Stimulated activated naive CD4-positive, alpha-beta T cell treated with Interleukin-2 at 50 U/mL for 16 hours (primary cell): ENCODE data around the gene KRT17.
A peak's percentile ranks its signal among the peaks of the same experiment; 100 is the strongest.
"Not testable (repeated sequence)": the region's sequence is repeated elsewhere in the genome, so short reads cannot be mapped to it uniquely, and the experiment has no call there.

Experiments
- DNase-seq: peaks from one replicate; lab custom pipeline; 2025; lab: John Stamatoyannopoulos, UW

The KRT17 gene

GRCh38 chr17:41653892-41654677 is 29.7 kb upstream of the KRT17 start:
- no peak for DNase-seq

- DNase-seq: no peak
Measured at GRCh38 chr17:41653421-41653820, 29.0 kb upstream of the KRT17 start.

- DNase-seq: no peak
Measured at GRCh38 chr17:41652461-41652970, 28.1 kb upstream of the KRT17 start.

GRCh38 chr17:41651625-41652460 is 27.5 kb upstream of the KRT17 start:
- no peak for DNase-seq

- no peak for DNase-seq
Measured at GRCh38 chr17:41650794-41651624, 26.6 kb upstream of the KRT17 start.

- DNase-seq: no peak
Measured at GRCh38 chr17:41649923-41650519, 25.6 kb upstream of the KRT17 start.

GRCh38 chr17:41648411-41649195 is 24.2 kb upstream of the KRT17 start:
- peak; percentile 72 for DNase-seq

GRCh38 chr17:41647940-41648410 is 23.6 kb upstream of the KRT17 start:
- DNase-seq: peak; percentile 80

GRCh38 chr17:41647038-41647813 is 22.9 kb upstream of the KRT17 start:
- no peak for DNase-seq

- no peak for DNase-seq
Measured at GRCh38 chr17:41642252-41643156, 18.1 kb upstream of the KRT17 start.

GRCh38 chr17:41640596-41640995 is 16.2 kb upstream of the KRT17 start:
- DNase-seq: not testable (repeated sequence)

- DNase-seq: no peak
Measured at GRCh38 chr17:41639492-41640473, 15.4 kb upstream of the KRT17 start.

- no peak for DNase-seq
Measured at GRCh38 chr17:41638941-41639340, 14.6 kb upstream of the KRT17 start.

- DNase-seq: no peak
Measured at GRCh38 chr17:41638194-41638593, 13.8 kb upstream of the KRT17 start.

- no peak for DNase-seq
Measured at GRCh38 chr17:41636652-41637051, 12.3 kb upstream of the KRT17 start.

GRCh38 chr17:41635121-41636097 is 11.0 kb upstream of the KRT17 start:
- no peak for DNase-seq
